Coronary artery (tissue), 2 donors: ENCODE data around the gene IL36A.

Experiments
- DNase-seq: peaks from one replicate; pipeline ENCODE4 v3.0.0-alpha.2; 2017; ENCODE audit warnings: low spot score
- H3K27ac ChIP-seq, 2 donors: fragments of 200-600 bp; sonication (generic); one replicate each; pipeline ENCODE4 v1.5.1; 2016 to 2019
- H3K4me3 ChIP-seq: fragments of 200-600 bp; sonication (generic); 2 replicates; pipeline ENCODE4 v1.5.1; 2016; ENCODE audit warnings: mild to moderate bottlenecking, moderate library complexity
- CTCF ChIP-seq: fragments of 200-600 bp; sonication (generic); IDR thresholded peaks from one replicate; pipeline ENCODE4 v1.5.1; 2019; ENCODE audit warnings: antibody characterized with exemption

The IL36A gene

DNA sequence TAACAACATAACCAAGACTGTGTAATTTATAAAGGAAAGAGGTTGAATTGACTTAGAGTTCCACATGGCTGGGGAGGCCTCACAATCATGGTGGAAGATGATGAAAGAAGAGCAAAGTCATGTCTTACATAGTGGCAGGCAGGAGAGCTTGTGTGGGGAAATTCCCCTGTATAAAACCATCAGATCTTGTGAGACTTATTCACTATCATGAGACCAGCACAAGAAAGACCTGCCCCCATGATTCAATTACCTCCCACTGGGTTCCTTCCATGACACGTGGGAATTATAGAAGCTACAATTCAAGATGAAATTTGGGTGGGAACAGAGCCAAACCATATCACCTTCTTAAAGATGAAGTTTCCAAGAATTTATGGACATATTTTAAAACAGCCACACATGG, 51.3 kb downstream of the IL36A start:
- no peak overlapping the region for H3K27ac ChIP-seq
- no peak for TF ChIP-seq CTCF
- H3K4me3 ChIP-seq = no peak overlapping the region
- DNase-seq = no peak

GRCh38 chr2:113057117-113057516, 51.9 kb downstream of the IL36A start:
- H3K4me3 ChIP-seq = no peak overlapping the region
- H3K27ac ChIP-seq = no peak overlapping the region
- no peak for DNase-seq
- no peak for TF ChIP-seq CTCF
